T-helper 2 cell treated with Interferon-gamma antibody and Interleukin-4, amounts not matched to agents 100 ng/mL and 5 ng/mL, for 36 hours (primary cell): Measurements from ENCODE around the gene CALCOCO2. TPM values are rescaled to one million over a fixed set of nuclear protein-coding genes. Genes with fewer than 3 reads are reported as not detected.

Source experiments
- intact Hi-C: fragments of 100-400 bp; cut with micrococcal nuclease; formaldehyde crosslinking; loops from one replicate; pipeline ENCODE4 v1.15.1; 2023
- total RNA-seq: library from RNA; stranded (reverse); gene quantifications from 2 replicates; pipeline ENCODE4 v1.2.3, GENCODE V29; 2022

Gene CALCOCO2
- total RNA-seq, 1 donor from 2014 or later = 116 TPM

GRCh38 chr17:48908853-48909394 is 78.1 kb downstream of the CALCOCO2 start:
- intact Hi-C loops = loop anchor here (1.0 to 5.0 kb wide), 3 partner anchors 17 to 1012 kb away; partner anchors contain the start of genes ATP5MC1, SNF8 and SP2

GRCh38 chr17:48909783-48910182 is 78.9 kb downstream of the CALCOCO2 start:
- intact Hi-C loops = loop anchor here (5.0 kb wide), 1 partner anchor 1012 kb away; the partner anchor contains the start of gene SP2

GRCh38 chr17:48910370-48910769 is 79.5 kb downstream of the CALCOCO2 start:
- intact Hi-C loops = no loop called here

- intact Hi-C loops = no loop called here
These were observed 81.6 kb downstream of the CALCOCO2 start for GRCh38 chr17:48912476-48912875.

Other genes starting within 250 kb of the CALCOCO2 start
- gene HOXB3, start 240.8 kb upstream of the CALCOCO2 start, total RNA-seq = 10.0 and 10.7 TPM in 2 replicates
- 0.07 TPM in 1 of 2 replicates, not detected in the other for gene HOXB5, start 237.3 kb upstream of the CALCOCO2 start, total RNA-seq
- 0.30 TPM in 1 of 2 replicates, not detected in the other for gene HOXB6, start 226.0 kb upstream of the CALCOCO2 start, total RNA-seq
- gene HOXB7, start 220.0 kb upstream of the CALCOCO2 start, total RNA-seq = 0.34 and 0.73 TPM in 2 replicates
- not detected in 2 replicates for gene HOXB8, start 215.7 kb upstream of the CALCOCO2 start, total RNA-seq
- gene HOXB9, start 204.7 kb upstream of the CALCOCO2 start, total RNA-seq = 0.09 TPM in 2 replicates
- gene PRAC1, start 108.5 kb upstream of the CALCOCO2 start, total RNA-seq = not detected in 2 replicates
- gene PRAC2, start 107.8 kb upstream of the CALCOCO2 start, total RNA-seq = not detected in 2 replicates
- gene HOXB13, start 102.3 kb upstream of the CALCOCO2 start, total RNA-seq = not detected in 2 replicates
- gene TTLL6, start 13.8 kb upstream of the CALCOCO2 start, total RNA-seq = 0.07 TPM in 1 of 2 replicates, not detected in the other
- gene ATP5MC1, start 61.8 kb downstream of the CALCOCO2 start, total RNA-seq = 114 and 120 TPM in 2 replicates
- gene UBE2Z, start 77.4 kb downstream of the CALCOCO2 start, total RNA-seq = 75.1 and 78.3 TPM in 2 replicates
- 128 and 134 TPM in 2 replicates for gene SNF8, start 113.8 kb downstream of the CALCOCO2 start, total RNA-seq
- not detected in 2 replicates for gene GIP, start 137.6 kb downstream of the CALCOCO2 start, total RNA-seq
- gene IGF2BP1, start 166.3 kb downstream of the CALCOCO2 start, total RNA-seq = 0.02 TPM in 1 of 2 replicates, not detected in the other